Ishikawa (cell line): ENCODE results near the gene CDCA8.

Experiments
- CEBPB ChIP-seq: IDR thresholded peaks from 2 replicates; pipeline ENCODE4 v1.6.1; 2012
- CREB1 ChIP-seq: IDR thresholded peaks from 2 replicates; pipeline ENCODE4 v1.6.1; 2012; ENCODE audit warnings: low read depth
- EGR1 ChIP-seq: IDR thresholded peaks from 2 replicates; pipeline ENCODE4 v1.6.1; 2012
- EP300 ChIP-seq: IDR thresholded peaks from 2 replicates; pipeline ENCODE4 v1.6.1; 2012; ENCODE audit warnings: borderline replicate concordance
- FOXM1 ChIP-seq: IDR thresholded peaks from 2 replicates; pipeline ENCODE4 v1.6.1; 2012; ENCODE audit warnings: low read depth, borderline replicate concordance
- NFIC ChIP-seq: IDR thresholded peaks from 2 replicates; pipeline ENCODE4 v1.6.1; 2012
- RAD21 ChIP-seq: IDR thresholded peaks from 2 replicates; pipeline ENCODE4 v1.6.1; 2012; ENCODE audit warnings: low read depth
- TAF1 ChIP-seq: IDR thresholded peaks from 2 replicates; pipeline ENCODE4 v1.6.1; 2012; ENCODE audit warnings: low read depth, mild to moderate bottlenecking
- TCF12 ChIP-seq: IDR thresholded peaks from 2 replicates; pipeline ENCODE4 v1.6.1; 2012; ENCODE audit warnings: low read depth
- TEAD4 ChIP-seq: IDR thresholded peaks from 2 replicates; pipeline ENCODE4 v1.6.1; 2012
- YY1 ChIP-seq: IDR thresholded peaks from 2 replicates; pipeline ENCODE4 v1.6.1; 2012; ENCODE audit warnings: low read depth
- ZBTB7A ChIP-seq: IDR thresholded peaks from 2 replicates; pipeline ENCODE4 v1.6.1; 2012; ENCODE audit warnings: low read depth
- TF ChIP-seq, protein P1 (sequence below): IDR thresholded peaks from 2 replicates; pipeline ENCODE4 v1.6.1; 2012
- TF ChIP-seq, protein P2 (sequence below): IDR thresholded peaks from 2 replicates; pipeline ENCODE4 v1.6.1; 2012; ENCODE audit warnings: low read depth, mild to moderate bottlenecking
- TF ChIP-seq, protein P3 (sequence below): IDR thresholded peaks from 2 replicates; pipeline ENCODE4 v1.6.1; 2012

The CDCA8 gene

DNA sequence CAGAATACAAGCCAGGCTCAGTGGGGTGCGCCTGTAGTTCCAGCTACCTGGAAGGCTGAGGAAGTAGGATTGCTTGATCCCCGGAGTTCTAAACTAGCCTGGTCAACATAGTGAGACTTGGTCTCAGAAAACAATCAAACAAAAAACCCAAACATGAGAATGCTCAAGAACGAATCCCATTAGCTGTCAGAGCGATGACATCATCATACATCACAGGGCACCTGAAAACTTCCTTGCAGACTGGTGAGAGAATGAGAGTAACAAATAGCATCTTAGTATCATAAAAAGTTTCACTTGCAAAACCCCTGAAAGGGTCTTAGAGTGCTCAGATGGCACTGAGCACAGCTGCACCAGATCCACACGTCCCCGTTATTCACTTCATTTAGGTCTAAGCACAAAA lies 21.1 kb upstream of the CDCA8 start:
- TF ChIP-seq, protein P1, sequence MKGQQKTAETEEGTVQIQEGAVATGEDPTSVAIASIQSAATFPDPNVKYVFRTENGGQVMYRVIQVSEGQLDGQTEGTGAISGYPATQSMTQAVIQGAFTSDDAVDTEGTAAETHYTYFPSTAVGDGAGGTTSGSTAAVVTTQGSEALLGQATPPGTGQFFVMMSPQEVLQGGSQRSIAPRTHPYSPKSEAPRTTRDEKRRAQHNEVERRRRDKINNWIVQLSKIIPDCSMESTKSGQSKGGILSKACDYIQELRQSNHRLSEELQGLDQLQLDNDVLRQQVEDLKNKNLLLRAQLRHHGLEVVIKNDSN, result no peak
- TF ChIP-seq TEAD4 (no peak), CEBPB (no peak), FOXM1 (no peak), EP300 (no peak), NFIC (no peak), YY1 (no peak), TAF1 (no peak), TCF12 (no peak), CREB1 (no peak), RAD21 (no peak)
- TF ChIP-seq, protein P2, sequence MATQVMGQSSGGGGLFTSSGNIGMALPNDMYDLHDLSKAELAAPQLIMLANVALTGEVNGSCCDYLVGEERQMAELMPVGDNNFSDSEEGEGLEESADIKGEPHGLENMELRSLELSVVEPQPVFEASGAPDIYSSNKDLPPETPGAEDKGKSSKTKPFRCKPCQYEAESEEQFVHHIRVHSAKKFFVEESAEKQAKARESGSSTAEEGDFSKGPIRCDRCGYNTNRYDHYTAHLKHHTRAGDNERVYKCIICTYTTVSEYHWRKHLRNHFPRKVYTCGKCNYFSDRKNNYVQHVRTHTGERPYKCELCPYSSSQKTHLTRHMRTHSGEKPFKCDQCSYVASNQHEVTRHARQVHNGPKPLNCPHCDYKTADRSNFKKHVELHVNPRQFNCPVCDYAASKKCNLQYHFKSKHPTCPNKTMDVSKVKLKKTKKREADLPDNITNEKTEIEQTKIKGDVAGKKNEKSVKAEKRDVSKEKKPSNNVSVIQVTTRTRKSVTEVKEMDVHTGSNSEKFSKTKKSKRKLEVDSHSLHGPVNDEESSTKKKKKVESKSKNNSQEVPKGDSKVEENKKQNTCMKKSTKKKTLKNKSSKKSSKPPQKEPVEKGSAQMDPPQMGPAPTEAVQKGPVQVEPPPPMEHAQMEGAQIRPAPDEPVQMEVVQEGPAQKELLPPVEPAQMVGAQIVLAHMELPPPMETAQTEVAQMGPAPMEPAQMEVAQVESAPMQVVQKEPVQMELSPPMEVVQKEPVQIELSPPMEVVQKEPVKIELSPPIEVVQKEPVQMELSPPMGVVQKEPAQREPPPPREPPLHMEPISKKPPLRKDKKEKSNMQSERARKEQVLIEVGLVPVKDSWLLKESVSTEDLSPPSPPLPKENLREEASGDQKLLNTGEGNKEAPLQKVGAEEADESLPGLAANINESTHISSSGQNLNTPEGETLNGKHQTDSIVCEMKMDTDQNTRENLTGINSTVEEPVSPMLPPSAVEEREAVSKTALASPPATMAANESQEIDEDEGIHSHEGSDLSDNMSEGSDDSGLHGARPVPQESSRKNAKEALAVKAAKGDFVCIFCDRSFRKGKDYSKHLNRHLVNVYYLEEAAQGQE, result no peak
- TF ChIP-seq, protein P3, sequence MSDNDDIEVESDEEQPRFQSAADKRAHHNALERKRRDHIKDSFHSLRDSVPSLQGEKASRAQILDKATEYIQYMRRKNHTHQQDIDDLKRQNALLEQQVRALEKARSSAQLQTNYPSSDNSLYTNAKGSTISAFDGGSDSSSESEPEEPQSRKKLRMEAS, result no peak

DNA sequence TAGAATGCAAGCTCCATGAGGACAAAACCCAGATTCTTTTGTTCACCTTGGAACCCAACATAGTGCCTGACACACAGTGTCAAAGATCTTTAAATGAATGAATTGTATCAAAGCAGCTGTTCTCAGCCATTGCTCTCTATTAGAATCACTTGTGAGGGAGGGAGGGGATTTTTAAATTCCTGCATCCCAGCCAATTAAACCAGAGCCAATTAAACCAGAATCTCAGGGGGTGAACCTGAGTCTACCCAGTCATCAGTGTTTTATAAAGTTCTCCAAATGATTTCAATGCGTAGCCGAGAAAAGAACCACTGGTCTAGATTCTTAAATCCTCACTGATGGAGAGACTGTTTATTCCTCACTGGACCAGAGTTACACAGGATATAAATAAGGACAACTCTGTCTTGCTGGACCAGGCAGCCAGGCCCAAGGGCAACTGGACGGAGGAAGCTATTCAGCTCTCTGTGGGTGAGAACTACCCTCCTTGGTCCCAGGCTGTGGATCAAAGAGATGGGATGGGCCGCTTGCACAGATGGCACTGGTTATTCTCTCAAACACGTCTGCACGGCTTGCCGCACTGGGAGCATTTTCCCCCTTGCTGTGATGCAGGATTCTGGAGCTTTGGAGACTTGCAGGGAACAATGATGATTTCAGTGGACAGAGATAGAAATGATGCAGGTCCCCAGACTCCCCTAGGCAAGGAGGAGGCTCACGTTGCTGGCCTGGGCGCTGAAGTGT lies 20.0 kb upstream of the CDCA8 start:
- TF ChIP-seq CREB1 (no peak), TEAD4 (no peak), TCF12 (no peak), EGR1 (no peak), RAD21 (no peak)
- TF ChIP-seq, protein P3, result no peak
- TF ChIP-seq, protein P1, result no peak

DNA sequence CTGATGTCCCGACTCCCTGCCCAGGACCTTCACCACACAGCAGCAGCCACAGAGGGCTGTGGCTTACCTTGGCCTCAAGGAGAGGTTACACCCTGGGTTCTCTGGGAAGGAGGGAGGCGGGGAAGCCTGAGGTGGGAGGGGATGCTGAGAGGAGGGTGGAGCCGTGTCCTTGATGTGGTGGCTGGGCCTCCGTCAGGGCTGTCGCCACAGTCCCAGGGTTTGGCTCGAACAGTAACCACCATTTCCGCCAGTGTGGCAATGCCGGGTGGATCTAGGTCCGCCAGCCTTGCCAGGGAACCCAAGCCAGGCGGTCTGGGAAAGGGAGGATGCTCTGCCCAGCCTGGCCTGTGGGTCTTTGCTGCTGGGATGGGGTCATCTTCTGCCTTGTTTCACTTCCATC lies 18.4 kb upstream of the CDCA8 start:
- TF ChIP-seq CREB1, result no peak
- TF ChIP-seq, protein P1, result no peak
- no peak for TF ChIP-seq YY1
- TF ChIP-seq TCF12, result no peak
- no peak for TF ChIP-seq TAF1
- TF ChIP-seq, protein P3, result no peak
- TF ChIP-seq NFIC, result no peak
- no peak for TF ChIP-seq ZBTB7A
- no peak for TF ChIP-seq TEAD4
- no peak for TF ChIP-seq EP300
- no peak for TF ChIP-seq CEBPB
- TF ChIP-seq FOXM1, result no peak
- no peak for TF ChIP-seq RAD21
- TF ChIP-seq, protein P2, result no peak
- TF ChIP-seq EGR1, result no peak

DNA sequence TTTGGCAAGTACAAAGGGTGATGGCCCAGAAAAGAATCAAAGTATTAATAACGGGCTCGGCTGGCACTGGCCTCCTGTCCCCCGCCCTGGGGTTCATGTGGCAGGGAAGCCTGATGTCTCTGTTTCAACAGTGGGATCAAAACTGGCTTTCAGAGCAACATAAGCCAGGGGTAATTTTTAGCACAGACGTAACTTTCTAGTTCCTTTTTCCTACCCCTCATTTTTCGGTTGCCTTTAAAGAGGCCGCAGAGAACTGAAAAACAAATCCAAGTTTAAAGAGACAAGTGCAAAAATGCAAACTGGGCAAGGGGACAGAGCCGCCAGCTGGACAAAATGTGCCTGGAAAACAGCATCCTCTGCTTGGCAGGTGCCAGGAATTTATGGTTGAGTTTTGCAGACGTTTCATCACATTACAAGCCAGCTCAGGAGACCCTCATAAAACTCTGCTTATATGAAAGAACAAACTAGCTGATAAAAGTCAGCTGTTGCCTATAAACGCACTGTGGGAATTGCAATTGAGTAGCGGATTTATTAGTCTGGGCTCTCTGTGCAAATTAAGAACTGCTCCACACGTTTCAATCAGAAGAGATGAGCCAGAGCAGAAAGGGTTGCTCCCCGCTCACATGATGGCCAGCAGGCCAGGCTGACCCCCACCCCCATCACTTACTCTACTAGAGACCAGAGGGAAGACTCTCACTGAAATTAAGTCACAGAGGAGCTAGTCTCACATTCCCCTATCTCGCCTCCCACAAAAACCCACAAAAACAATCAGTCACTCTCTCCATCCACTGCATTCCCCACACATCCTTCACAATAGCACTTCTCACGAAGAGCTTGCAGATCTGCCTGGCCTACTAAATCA lies 15.8 kb upstream of the CDCA8 start:
- TF ChIP-seq, protein P3, result no peak
- no peak for TF ChIP-seq EGR1
- TF ChIP-seq FOXM1, result no peak
- TF ChIP-seq, protein P1, result no peak
- no peak for TF ChIP-seq ZBTB7A
- TF ChIP-seq YY1, result no peak
- no peak for TF ChIP-seq TCF12
- TF ChIP-seq RAD21, result no peak
- no peak for TF ChIP-seq EP300
- TF ChIP-seq CEBPB, result no peak
- TF ChIP-seq, protein P2, result no peak
